Activated CD4-positive, alpha-beta T cell treated with anti-CD3 and anti-CD28 coated beads, Interleukin-2, amount 10 ng/mL, durations not matched to agents 7 days and 5 days (primary cell): ENCODE data around the gene PRPF6. TPM values are rescaled to one million over a fixed set of nuclear protein-coding genes. Genes with fewer than 3 reads are reported as not detected.
A peak's percentile ranks its signal among the peaks of the same experiment; 100 is the strongest.
"Not testable (repeated sequence)": the region's sequence is repeated elsewhere in the genome, so short reads cannot be mapped to it uniquely, and the experiment has no call there.

Source experiments
- CTCF ChIA-PET: fragments of 350-600 bp; sonication (Branson Sonifier 250); formaldehyde crosslinking; loops from one replicate; lab custom pipeline; 2021; ENCODE audit warnings: antibody characterized with exemption; lab: Charles Lee
- POLR2A ChIA-PET: fragments of 350-600 bp; sonication (Branson Sonifier 250); formaldehyde crosslinking; loops from one replicate; lab custom pipeline; 2021; ENCODE audit warnings: antibody characterized with exemption; lab: Charles Lee
- DNase-seq: peaks from one replicate; pipeline ENCODE4 v3.0.0-alpha.2; 2020
- H3K27ac Mint-ChIP-seq: one replicate; pipeline ENCODE4 v1.8.0; 2021; ENCODE audit warnings: mild to moderate bottlenecking, moderate library complexity, mixed read lengths
- H3K27me3 Mint-ChIP-seq: one replicate; pipeline ENCODE4 v1.8.0; 2021; ENCODE audit warnings: mixed read lengths
- H3K36me3 Mint-ChIP-seq: one replicate; pipeline ENCODE4 v1.8.0; 2021; ENCODE audit warnings: low read depth, mixed read lengths
- H3K4me1 Mint-ChIP-seq: one replicate; pipeline ENCODE4 v1.8.0; 2021; ENCODE audit warnings: mixed read lengths
- H3K4me3 Mint-ChIP-seq: one replicate; pipeline ENCODE4 v1.8.0; 2021; ENCODE audit warnings: mild to moderate bottlenecking, moderate library complexity, mixed read lengths
- H3K9me3 Mint-ChIP-seq: one replicate; pipeline ENCODE4 v1.8.0; 2021; ENCODE audit warnings: mixed read lengths
- total RNA-seq, 2 experiments: library from RNA; stranded (reverse); gene quantifications; one replicate each; pipeline ENCODE4 v1.2.3, GENCODE V29; 2021

PRPF6 gene
- total RNA-seq, 2 experiments from 2014 or later, result 67.1 to 70.8 TPM

DNA sequence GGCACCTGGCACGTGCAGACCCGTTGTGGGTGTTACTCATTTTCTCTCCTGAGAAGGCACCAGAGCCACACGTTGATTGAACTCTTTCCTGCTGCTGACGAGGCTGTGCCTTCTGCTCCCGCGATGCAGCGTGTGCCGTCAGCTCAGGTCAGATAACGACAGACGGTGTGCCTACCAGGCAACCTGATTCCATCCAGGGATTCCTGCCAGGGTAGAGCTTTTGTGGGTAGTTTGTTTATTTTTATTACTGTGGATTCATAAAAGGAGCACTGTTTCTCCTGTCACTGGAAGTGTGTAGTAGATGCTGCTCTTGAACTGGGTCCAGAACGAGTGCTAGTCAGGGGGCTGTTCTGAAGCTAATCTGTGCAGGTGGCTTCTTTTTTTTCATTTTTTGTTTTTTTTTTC, 20.7 kb downstream of the PRPF6 start:
- no peaks in the 10 kb centered on the region for H3K27me3 Mint-ChIP-seq
- no peak overlapping the region for H3K4me3 Mint-ChIP-seq
- no peaks in the 10 kb centered on the region for H3K4me1 Mint-ChIP-seq
- peaks cover 34% of the 10 kb centered on the region for H3K36me3 Mint-ChIP-seq
- DNase-seq, result no peak
- ChIA-PET POLR2A (no interaction called here), CTCF (interaction anchor here (1.2 to 2.0 kb wide), 3 partner anchors 8 to 37 kb away, joined by 3 to 10 read pairs (median 7); partner anchors contain the start of genes PRPF6 and SAMD10)
- no peak overlapping the region for H3K27ac Mint-ChIP-seq
- H3K9me3 Mint-ChIP-seq, result no peaks in the 10 kb centered on the region

DNA sequence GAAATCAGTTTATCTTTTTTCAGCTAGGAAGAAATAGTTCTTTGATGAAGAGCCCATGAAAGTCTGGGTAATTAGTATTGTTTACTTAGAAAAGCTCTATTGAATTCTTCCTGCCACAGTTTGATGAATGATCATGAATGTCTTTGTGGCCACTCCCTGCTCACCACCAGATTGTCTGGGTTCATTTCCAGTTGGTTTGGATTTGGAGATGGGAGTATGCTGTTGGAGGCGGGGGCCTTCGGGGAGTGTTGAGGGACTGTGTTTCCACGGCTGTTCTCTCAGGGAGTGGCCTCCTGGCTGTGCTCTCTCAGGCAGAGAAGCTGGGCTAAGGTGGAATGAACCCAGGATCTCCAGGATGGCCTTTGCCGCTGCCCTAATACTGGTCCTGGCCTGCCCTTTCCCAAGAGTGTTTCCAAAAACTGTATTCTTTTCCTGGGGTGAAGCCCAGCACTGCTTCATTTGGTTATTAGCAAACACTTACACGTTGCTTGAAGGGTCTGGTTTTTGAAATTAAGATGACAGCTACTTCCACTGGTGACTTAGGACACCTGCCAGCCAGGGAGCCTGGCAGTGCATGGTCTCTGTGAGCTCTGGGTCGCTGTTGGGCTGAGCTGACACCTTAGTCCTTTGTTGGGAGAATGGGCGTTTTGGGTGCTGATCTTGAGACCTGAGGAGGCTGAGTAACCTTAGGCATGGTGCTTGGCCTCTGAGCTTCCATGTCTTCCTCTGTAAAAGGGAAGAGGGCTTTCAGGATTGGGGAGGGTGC, 23.2 kb downstream of the PRPF6 start:
- H3K9me3 Mint-ChIP-seq, result peaks cover 10% of the 10 kb centered on the region
- peaks cover 10% of the 10 kb centered on the region for H3K4me1 Mint-ChIP-seq
- no peak overlapping the region for H3K4me3 Mint-ChIP-seq
- CTCF ChIA-PET, result interaction anchor here (1.5 to 1.6 kb wide), 4 partner anchors 13 to 65 kb away, joined by 3 to 5 read pairs (median 4); partner anchors contain the start of gene PRPF6
- POLR2A ChIA-PET, result no interaction called here
- no peak for DNase-seq
- H3K27ac Mint-ChIP-seq, result no peak overlapping the region
- no peaks in the 10 kb centered on the region for H3K27me3 Mint-ChIP-seq
- peaks cover 44% of the 10 kb centered on the region for H3K36me3 Mint-ChIP-seq

DNA sequence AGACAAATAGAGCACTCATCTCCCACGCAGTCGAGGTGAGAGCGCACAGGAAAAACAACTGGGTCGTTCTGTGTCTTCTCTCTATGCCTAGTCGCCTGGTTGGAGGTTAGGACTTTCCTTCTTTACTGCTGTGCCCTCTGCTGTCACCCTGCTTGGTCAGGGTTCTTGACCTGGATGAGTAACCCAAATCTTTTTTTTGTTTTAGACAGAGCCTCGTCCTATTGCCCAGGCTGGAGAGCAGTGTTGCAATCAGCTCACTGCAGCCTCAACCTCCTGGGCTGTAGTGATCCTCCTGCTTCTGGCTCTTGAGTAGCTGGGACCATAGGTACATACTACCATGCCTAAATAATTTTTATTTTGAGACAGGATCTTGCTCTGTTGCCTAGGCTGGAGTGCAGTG, 24.5 kb downstream of the PRPF6 start:
- ChIA-PET CTCF (interaction anchor here (1.1 to 1.6 kb wide), 4 partner anchors 23 to 34 kb away, joined by 3 to 6 read pairs (median 4); partner anchors contain the start of gene PRPF6), POLR2A (no interaction called here)
- H3K9me3 Mint-ChIP-seq, result peaks cover 17% of the 10 kb centered on the region
- H3K4me1 Mint-ChIP-seq, result peaks cover 22% of the 10 kb centered on the region
- peak overlapping the region; percentile 41 for H3K27ac Mint-ChIP-seq
- peaks cover 51% of the 10 kb centered on the region for H3K36me3 Mint-ChIP-seq
- no peak overlapping the region for H3K4me3 Mint-ChIP-seq
- no peak for DNase-seq
- H3K27me3 Mint-ChIP-seq, result no peaks in the 10 kb centered on the region

DNA sequence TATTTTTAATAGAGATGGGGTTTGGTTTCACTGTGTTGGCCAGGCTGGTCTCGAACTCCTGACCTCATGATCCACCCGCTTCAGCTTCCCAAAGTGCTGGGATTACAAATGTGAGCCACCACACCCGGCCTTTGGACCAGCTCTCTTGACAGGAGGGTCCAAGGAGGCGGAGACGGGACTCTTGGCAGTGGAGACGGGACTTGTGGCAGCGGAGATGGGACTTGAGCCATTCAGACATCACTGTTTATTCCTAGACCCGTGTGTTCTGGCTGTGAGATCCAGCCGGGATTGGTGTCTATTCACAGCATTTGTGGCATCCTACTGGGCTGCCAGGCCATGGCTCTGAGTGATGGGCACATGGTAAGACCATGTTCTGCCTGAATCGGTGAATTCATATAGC, 25.6 kb downstream of the PRPF6 start:
- Mint-ChIP-seq H3K4me3 (no peak overlapping the region), H3K36me3 (peaks cover 56% of the 10 kb centered on the region), H3K27me3 (no peaks in the 10 kb centered on the region), H3K27ac (no peak overlapping the region), H3K9me3 (peaks cover 20% of the 10 kb centered on the region), H3K4me1 (peaks cover 32% of the 10 kb centered on the region)
- ChIA-PET CTCF (interaction anchor here (1.1 to 1.6 kb wide), 3 partner anchors 24 to 32 kb away, joined by 3 to 6 read pairs (median 5); partner anchors contain the start of gene SAMD10), POLR2A (no interaction called here)
- DNase-seq, result no peak

DNA sequence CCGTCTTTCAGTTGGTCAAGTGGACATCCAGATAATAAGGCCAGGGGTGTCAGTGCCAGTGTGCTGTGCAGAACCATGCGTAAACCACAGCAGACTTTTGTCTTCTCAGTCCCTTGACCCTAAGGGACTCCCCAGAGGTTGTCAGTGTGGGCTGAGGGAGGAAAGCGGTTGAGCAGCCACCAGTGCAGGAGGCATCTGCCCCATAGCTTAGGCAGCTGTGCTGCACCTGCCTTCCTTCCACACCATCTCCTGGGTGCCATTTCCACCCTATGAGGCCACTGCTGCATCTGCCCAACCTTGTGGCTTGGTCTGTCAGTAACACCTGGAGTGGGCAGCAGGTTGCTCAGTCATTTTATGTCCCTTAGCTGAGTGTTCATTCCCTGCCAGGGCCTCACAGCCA, 26.0 kb downstream of the PRPF6 start:
- Mint-ChIP-seq H3K27me3 (no peaks in the 10 kb centered on the region), H3K4me3 (no peak overlapping the region), H3K36me3 (peaks cover 54% of the 10 kb centered on the region), H3K9me3 (peaks cover 21% of the 10 kb centered on the region), H3K4me1 (peaks cover 33% of the 10 kb centered on the region), H3K27ac (no peak overlapping the region)
- no peak for DNase-seq
- ChIA-PET CTCF (interaction anchor here (0.9 to 1.3 kb wide), 2 partner anchors 11 to 27 kb away, joined by 4 to 5 read pairs; partner anchors contain the start of gene SAMD10), POLR2A (no interaction called here)

DNA sequence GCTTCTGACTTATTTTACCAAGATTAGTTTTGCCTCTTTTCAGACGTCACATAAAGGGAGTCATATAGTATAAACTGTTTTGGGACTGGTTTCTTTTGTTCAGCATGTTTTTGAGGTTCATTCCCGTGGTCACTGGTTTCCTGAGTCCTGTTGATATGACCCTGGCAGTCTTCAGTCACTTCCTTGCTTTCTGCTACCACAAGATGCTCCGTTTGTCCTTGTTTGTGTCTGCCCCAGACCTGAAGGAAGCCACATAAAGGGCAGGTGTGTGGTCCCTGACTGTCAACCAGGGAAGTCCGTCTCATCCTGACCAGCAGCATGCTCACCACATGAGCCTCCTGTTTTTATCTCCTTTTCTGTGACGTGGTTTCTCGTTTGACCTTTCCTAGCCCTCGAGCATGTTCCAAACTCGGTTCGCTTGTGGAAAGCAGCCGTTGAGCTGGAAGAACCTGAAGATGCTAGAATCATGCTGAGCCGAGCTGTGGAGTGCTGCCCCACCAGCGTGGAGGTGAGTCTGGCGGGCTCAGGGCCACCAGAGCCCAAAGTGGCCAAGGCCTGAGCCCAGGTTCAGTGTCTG, 29.0 kb downstream of the PRPF6 start:
- H3K4me3 Mint-ChIP-seq, result no peak overlapping the region
- H3K4me1 Mint-ChIP-seq, result peaks cover 50% of the 10 kb centered on the region
- H3K27me3 Mint-ChIP-seq, result no peaks in the 10 kb centered on the region
- DNase-seq, result peak; percentile 20
- H3K27ac Mint-ChIP-seq, result peak overlapping the region; percentile 31
- CTCF ChIA-PET, result interaction anchor here (0.9 to 1.4 kb wide), 6 partner anchors 8 to 145 kb away, joined by 3 to 6 read pairs (median 3); partner anchors contain the start of genes PRPF6 and TPD52L2
- H3K36me3 Mint-ChIP-seq, result peaks cover 67% of the 10 kb centered on the region
- peaks cover 21% of the 10 kb centered on the region for H3K9me3 Mint-ChIP-seq
- POLR2A ChIA-PET, result no interaction called here

DNA sequence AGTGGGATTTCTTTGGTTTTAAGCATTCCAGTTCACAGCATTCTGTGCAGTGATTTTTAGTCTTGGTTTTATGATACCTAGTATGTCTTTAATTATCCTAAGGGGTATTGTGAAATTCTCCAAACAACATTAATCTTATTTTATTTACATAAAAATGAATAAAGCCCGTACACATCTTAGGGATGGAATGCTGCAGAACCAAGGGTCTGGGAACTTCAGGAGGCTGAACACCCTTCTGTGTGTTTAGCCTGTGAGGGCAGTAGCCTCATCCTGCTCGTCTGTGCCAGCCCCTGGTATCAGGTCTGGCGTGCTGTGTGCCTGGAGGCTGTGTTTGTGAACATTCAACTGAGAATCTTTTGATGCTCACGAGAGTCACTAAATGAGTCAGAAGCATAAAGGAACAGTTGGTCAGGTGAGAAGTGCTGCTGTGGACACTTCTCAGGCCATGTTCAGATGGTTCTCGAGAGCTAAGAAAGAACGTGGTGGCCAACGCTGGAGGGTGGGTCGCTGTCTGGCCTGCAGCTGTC, 29.8 kb downstream of the PRPF6 start:
- DNase-seq, result no peak

DNA sequence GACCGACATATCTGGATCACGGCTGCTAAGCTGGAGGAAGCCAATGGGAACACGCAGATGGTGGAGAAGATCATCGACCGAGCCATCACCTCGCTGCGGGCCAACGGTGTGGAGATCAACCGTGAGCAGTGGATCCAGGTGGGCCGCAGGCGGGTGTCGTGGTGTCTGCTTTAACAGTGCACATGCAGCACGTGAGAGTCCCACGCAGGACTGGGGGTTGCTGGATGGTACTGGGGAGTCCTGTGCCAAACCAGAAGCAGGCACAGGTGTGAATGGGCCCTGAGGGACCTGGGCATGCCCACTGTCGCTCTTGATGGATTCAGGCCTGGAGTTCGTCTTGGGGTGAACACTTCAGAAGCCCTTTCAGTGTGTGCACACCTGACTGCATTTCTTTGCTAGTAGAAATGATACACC, 30.4 kb downstream of the PRPF6 start:
- CTCF ChIA-PET, result interaction anchor here (1.3 kb wide), 1 partner anchor 110 kb away, joined by 3 read pairs; no protein-coding TSS in a partner anchor
- peak overlapping the region; percentile 27 for H3K4me3 Mint-ChIP-seq
- no peak for DNase-seq
- no peaks in the 10 kb centered on the region for H3K27me3 Mint-ChIP-seq
- H3K27ac Mint-ChIP-seq, result peak overlapping the region; percentile 87
- H3K36me3 Mint-ChIP-seq, result peaks cover 71% of the 10 kb centered on the region
- POLR2A ChIA-PET, result interaction anchor here (0.7 kb wide), 1 partner anchor 141 kb away, joined by 3 read pairs; no protein-coding TSS in a partner anchor
- peaks cover 21% of the 10 kb centered on the region for H3K9me3 Mint-ChIP-seq
- peaks cover 55% of the 10 kb centered on the region for H3K4me1 Mint-ChIP-seq

More for the DNA sequence above, 29.8 kb downstream of the PRPF6 start:
- POLR2A ChIA-PET, result interaction anchor here (0.7 kb wide), 1 partner anchor 141 kb away, joined by 3 read pairs; no protein-coding TSS in a partner anchor
- peaks cover 55% of the 10 kb centered on the region for H3K4me1 Mint-ChIP-seq
- peaks cover 21% of the 10 kb centered on the region for H3K9me3 Mint-ChIP-seq
- CTCF ChIA-PET, result interaction anchor here (0.9 to 1.4 kb wide), 5 partner anchors 28 to 146 kb away, joined by 3 to 6 read pairs (median 3); partner anchors contain the start of genes PRPF6 and TPD52L2
- no peaks in the 10 kb centered on the region for H3K27me3 Mint-ChIP-seq
- H3K4me3 Mint-ChIP-seq, result no peak overlapping the region
- H3K36me3 Mint-ChIP-seq, result peaks cover 69% of the 10 kb centered on the region
- peak overlapping the region; percentile 87 for H3K27ac Mint-ChIP-seq

DNA sequence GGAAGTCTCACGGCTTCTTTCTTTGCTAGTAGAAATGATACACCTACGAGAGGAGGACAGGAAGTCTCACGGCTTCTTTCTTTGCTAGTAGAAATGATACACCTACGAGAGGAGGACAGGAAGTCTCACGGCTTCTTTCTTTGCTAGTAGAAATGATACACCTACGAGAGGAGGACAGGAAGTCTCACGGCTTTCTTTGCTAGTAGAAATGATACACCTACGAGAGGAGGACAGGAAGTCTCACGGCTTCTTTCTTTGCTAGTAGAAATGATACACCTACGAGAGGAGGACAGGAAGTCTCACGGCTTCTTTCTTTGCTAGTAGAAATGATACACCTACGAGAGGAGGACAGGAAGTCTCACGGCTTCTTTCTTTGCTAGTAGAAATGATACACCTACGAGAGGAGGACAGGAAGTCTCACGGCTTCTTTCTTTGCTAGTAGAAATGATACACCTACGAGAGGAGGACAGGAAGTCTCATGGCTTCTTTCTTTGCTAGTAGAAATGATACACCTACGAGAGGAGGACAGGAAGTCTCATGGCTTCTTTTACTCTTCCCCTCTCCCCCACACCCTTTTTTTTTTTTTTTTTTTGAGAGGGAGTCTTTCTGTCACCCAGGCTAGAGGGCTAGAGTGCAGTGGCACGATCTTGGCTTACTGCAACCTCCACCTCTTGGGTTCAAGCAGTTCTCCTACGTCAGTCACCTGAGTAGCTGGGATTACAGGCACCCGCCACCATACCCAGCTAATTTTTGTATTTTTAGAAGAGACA, 31.6 kb downstream of the PRPF6 start:
- H3K4me1 Mint-ChIP-seq, result peaks cover 55% of the 10 kb centered on the region
- peaks cover 70% of the 10 kb centered on the region for H3K36me3 Mint-ChIP-seq
- H3K27me3 Mint-ChIP-seq, POLR2A ChIA-PET, DNase-seq: not testable (repeated sequence)
- H3K4me3 Mint-ChIP-seq, result peak overlapping the region; percentile 56
- CTCF ChIA-PET, result interaction anchor here (2.0 kb wide), 1 partner anchor 26 kb away, joined by 5 read pairs; no protein-coding TSS in a partner anchor
- peaks cover 21% of the 10 kb centered on the region for H3K9me3 Mint-ChIP-seq
- peak overlapping the region; percentile 93 for H3K27ac Mint-ChIP-seq

DNA sequence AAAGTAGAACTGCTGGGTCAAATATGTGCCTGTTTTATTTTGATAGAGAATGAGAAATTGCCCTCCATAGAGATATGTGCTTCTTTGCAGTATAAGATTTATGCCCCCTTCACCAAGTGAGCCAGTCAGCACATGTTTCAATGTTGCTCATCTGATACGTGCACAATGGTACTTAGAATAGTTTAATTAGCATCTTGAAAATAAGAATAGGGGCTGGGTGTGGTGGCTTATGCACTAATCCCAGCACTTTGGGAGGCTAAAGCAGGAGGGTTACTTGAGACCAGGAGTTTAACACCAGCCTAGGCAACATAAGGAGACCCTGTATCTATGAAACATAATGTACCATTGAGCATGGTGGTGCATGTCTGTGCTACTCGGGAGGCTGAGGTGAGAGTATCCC, 34.7 kb downstream of the PRPF6 start:
- ChIA-PET CTCF (interaction anchor here (1.6 kb wide), 1 partner anchor 12 kb away, joined by 5 read pairs; no protein-coding TSS in a partner anchor), POLR2A (no interaction called here)
- H3K4me3 Mint-ChIP-seq, result no peak overlapping the region
- peaks cover 31% of the 10 kb centered on the region for H3K4me1 Mint-ChIP-seq
- no peak for DNase-seq
- H3K36me3 Mint-ChIP-seq, result peaks cover 60% of the 10 kb centered on the region
- H3K27me3 Mint-ChIP-seq, result no peaks in the 10 kb centered on the region
- peaks cover 4% of the 10 kb centered on the region for H3K9me3 Mint-ChIP-seq
- peak overlapping the region; percentile 60 for H3K27ac Mint-ChIP-seq

DNA sequence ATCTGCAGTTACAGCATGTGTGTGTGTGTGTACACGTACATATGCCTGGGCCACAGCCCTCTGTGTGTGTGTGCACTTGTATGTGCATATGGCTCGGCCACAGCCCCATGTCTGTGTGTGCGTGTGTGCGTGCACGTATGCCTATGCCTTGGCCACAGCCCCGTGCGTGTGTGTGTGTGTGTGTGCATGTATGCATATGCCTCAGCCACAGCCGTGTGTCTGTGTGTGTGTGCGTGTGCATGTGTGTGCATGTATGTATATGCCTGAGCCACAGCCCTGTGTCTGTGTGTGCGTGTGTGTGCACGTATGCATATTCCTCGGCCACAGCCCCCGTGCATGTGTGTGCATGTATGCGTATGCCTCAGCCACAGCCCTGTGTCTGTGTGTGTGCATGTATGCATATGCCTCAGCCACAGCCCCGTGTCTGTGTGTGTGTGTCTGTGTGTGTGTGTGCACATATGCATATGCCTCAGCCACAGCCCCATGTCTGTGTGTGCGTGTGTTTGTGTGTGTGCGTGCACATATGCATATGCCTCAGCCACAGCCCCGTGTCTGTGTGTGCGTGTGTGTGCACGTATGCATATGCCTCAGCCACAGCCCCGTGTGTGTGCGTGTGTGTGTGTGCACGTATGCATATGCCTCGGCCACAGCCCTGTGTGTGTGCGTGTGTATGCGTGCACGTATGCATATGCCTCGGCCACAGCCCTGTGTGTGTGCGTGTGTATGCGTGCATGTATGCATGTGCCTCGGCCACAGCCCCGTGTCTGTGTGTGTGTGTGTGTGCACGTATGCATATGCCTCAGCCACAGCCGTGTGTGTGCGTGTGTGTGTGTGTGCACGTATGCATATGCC, 40.4 kb downstream of the PRPF6 start:
- H3K36me3 Mint-ChIP-seq, result peaks cover 64% of the 10 kb centered on the region
- CTCF ChIA-PET, result interaction anchor here (0.9 kb wide), 1 partner anchor 17 kb away, joined by 5 read pairs; no protein-coding TSS in a partner anchor

More for the DNA sequence above, 40.4 kb downstream of the PRPF6 start:
- Mint-ChIP-seq H3K27ac (no peak overlapping the region), H3K27me3 (no peaks in the 10 kb centered on the region), H3K4me3 (no peak overlapping the region), H3K4me1 (no peaks in the 10 kb centered on the region), H3K9me3 (no peaks in the 10 kb centered on the region)
- DNase-seq, result no peak
- POLR2A ChIA-PET, result no interaction called here
